BE2C (cell line): ENCODE results near the gene PKD1L1. TPM values are rescaled to one million over a fixed set of nuclear protein-coding genes. Genes with fewer than 3 reads are reported as not detected.
A peak's percentile ranks its signal among the peaks of the same experiment; 100 is the strongest.
"Not testable (repeated sequence)": the region's sequence is repeated elsewhere in the genome, so short reads cannot be mapped to it uniquely, and the experiment has no call there.

Experiments used
- DNase-seq: peaks from one replicate; pipeline ENCODE4 v3.0.0-alpha.2; 2020
- H3K27me3 ChIP-seq: fragments of 250-450 bp; sonication (Bioruptor Pico); 2 replicates; pipeline ENCODE4 v1.5.1; 2020; ENCODE audit warnings: mild to moderate bottlenecking
- H3K36me3 ChIP-seq: fragments of 250-450 bp; sonication (Bioruptor Pico); 2 replicates; pipeline ENCODE4 v1.5.1; 2020; ENCODE audit warnings: mild to moderate bottlenecking
- H3K4me1 ChIP-seq: fragments of 250-450 bp; sonication (Bioruptor Pico); 2 replicates; pipeline ENCODE4 v1.5.1; 2020
- H3K4me3 ChIP-seq: 2 replicates; pipeline ENCODE4 v1.5.1; 2011; ENCODE audit warnings: low read depth, low read length
- H3K9me3 ChIP-seq: fragments of 250-450 bp; sonication (Bioruptor Pico); 2 replicates; pipeline ENCODE4 v1.5.1; 2020
- polyA plus RNA-seq: library from polyadenylated mRNA; unstranded; fragments of >200 nt; gene quantifications from one replicate; pipeline ENCODE4 v1.2.1, GENCODE V29; 2012; ENCODE audit warnings: low read depth, missing spikeins; ENCODE audit not compliant: insufficient read length, insufficient read depth
- TF ChIP-seq, protein P1 (sequence below): IDR thresholded peaks from 2 replicates; pipeline ENCODE4 v1.5.1; 2012; ENCODE audit warnings: mild to moderate bottlenecking, low read depth, low read length

Gene PKD1L1
- polyA plus RNA-seq = 0.25 TPM

GRCh38 chr7:47948141-47948790, at the start of gene PKD1L1:
Gene PKD1L1 (minus strand): TSS chr7:47948466. CDS start chr7:47948440, 26 bp downstream.
- Histone ChIP-seq H3K9me3 (no peaks in the 10 kb centered on the region), H3K27me3 (no peaks in the 10 kb centered on the region), H3K4me1 (peaks cover 21% of the 10 kb centered on the region), H3K36me3 (no peaks in the 10 kb centered on the region), H3K4me3 (no peak within 1 kb of the TSS)
- no peak for DNase-seq
- TF ChIP-seq, protein P1, sequence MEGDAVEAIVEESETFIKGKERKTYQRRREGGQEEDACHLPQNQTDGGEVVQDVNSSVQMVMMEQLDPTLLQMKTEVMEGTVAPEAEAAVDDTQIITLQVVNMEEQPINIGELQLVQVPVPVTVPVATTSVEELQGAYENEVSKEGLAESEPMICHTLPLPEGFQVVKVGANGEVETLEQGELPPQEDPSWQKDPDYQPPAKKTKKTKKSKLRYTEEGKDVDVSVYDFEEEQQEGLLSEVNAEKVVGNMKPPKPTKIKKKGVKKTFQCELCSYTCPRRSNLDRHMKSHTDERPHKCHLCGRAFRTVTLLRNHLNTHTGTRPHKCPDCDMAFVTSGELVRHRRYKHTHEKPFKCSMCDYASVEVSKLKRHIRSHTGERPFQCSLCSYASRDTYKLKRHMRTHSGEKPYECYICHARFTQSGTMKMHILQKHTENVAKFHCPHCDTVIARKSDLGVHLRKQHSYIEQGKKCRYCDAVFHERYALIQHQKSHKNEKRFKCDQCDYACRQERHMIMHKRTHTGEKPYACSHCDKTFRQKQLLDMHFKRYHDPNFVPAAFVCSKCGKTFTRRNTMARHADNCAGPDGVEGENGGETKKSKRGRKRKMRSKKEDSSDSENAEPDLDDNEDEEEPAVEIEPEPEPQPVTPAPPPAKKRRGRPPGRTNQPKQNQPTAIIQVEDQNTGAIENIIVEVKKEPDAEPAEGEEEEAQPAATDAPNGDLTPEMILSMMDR = no peak

- Histone ChIP-seq H3K36me3 (no peaks in the 10 kb centered on the region), H3K4me1 (no peaks in the 10 kb centered on the region), H3K27me3 (no peaks in the 10 kb centered on the region), H3K9me3 (no peaks in the 10 kb centered on the region), H3K4me3 (no peak overlapping the region)
- no peak for DNase-seq
- TF ChIP-seq, protein P1 = no peak
These were observed 44.2 kb upstream of the PKD1L1 start for GRCh38 chr7:47992446-47992845.

- no peaks in the 10 kb centered on the region for H3K9me3 ChIP-seq
- TF ChIP-seq, protein P1 = peak; percentile 62
- no peaks in the 10 kb centered on the region for H3K27me3 ChIP-seq
- DNase-seq = peak; percentile 76
- H3K4me1 ChIP-seq = no peaks in the 10 kb centered on the region
- H3K36me3 ChIP-seq = no peaks in the 10 kb centered on the region
- H3K4me3 ChIP-seq = no peak overlapping the region
These were observed 43.6 kb upstream of the PKD1L1 start for GRCh38 chr7:47991741-47992311.

- no peak overlapping the region for H3K4me3 ChIP-seq
These were observed 43.0 kb upstream of the PKD1L1 start for GRCh38 chr7:47991270-47991669.

GRCh38 chr7:47990592-47990991, 42.3 kb upstream of the PKD1L1 start:
- no peak for DNase-seq
- no peaks in the 10 kb centered on the region for H3K4me1 ChIP-seq
- no peaks in the 10 kb centered on the region for H3K27me3 ChIP-seq
- no peaks in the 10 kb centered on the region for H3K9me3 ChIP-seq
- H3K36me3 ChIP-seq = no peaks in the 10 kb centered on the region
- H3K4me3 ChIP-seq = no peak overlapping the region
- TF ChIP-seq, protein P1 = no peak

More at GRCh38 chr7:47991270-47991669, 43.0 kb upstream of the PKD1L1 start:
- Histone ChIP-seq H3K36me3 (no peaks in the 10 kb centered on the region), H3K9me3 (no peaks in the 10 kb centered on the region), H3K27me3 (no peaks in the 10 kb centered on the region), H3K4me1 (no peaks in the 10 kb centered on the region)
- no peak for DNase-seq
- TF ChIP-seq, protein P1 = no peak

DNA sequence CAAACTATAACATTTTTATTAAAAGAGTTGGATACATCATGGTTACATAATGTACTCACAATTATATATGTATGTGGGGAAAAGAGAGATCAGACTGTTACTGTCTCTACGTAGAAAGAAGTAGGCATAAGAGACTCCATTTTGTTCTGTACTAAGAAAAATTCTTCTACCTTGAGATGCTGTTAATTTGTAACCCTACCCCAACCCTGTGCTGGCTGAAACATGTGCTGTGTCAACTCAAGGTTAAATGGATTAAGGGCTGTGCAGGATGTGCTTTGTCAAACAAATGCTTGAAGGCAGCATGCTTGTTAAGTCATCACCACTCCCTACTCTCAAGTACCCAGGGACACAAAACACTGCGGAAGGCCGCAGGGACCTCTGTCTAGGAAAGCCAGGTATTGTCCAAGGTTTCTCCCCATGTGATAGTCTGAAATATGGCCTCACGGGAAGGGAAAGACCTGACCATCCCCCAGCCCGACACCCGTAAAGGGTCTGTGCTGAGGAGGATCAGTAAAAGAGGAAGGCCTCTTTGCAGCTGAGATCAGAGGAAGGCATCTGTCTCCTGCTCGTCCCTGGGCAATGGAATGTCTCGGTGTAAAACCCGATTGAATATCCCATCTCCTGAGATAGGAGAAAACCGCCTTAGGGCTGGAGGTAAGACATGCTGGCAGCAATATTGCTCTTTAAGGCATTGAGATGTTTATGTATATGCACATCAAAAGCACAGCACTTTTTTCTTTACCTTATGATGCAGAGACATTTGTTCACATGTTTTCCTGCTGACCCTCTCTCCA, 41.5 kb upstream of the PKD1L1 start:
- DNase-seq, H3K27me3 ChIP-seq, H3K9me3 ChIP-seq, H3K36me3 ChIP-seq, H3K4me1 ChIP-seq, H3K4me3 ChIP-seq: not testable (repeated sequence)
